OCI-LY3 (cell line): Measurements from ENCODE around the gene CORO2B.

ENCODE experiments used
- H2AFZ ChIP-seq: fragments of 200-600, 300-600 bp; shearing (Covaris generic); 2 replicates; pipeline ENCODE4 v1.6.0; 2014; ENCODE audit warnings: antibody characterized with exemption, low read depth, low read length
- H3K27ac ChIP-seq: fragments of 200-600, 300-600 bp; sonication (generic); 2 replicates; pipeline ENCODE4 v1.5.1; 2014; ENCODE audit warnings: mild to moderate bottlenecking, low read length, moderate library complexity, mixed read lengths
- H3K27me3 ChIP-seq: fragments of 200-600, 300-600 bp; sonication (generic); 2 replicates; pipeline ENCODE4 v1.6.1; 2014; ENCODE audit warnings: low read depth, low read length, mixed read lengths
- H3K36me3 ChIP-seq: fragments of 200-600, 300-600 bp; sonication (generic); replicated peaks from 2 replicates; pipeline ENCODE3; 2014; ENCODE audit warnings: low read depth, low read length, mixed read lengths
- H3K4me1 ChIP-seq: fragments of 300-600, 200-600 bp; sonication (generic); 2 replicates; pipeline ENCODE4 v1.6.1; 2014; ENCODE audit warnings: low read length, mixed read lengths
- H3K4me2 ChIP-seq: fragments of 200-600, 300-600 bp; sonication (generic); 2 replicates; pipeline ENCODE4 v1.6.1; 2014; ENCODE audit warnings: low read length, mixed read lengths
- H3K4me3 ChIP-seq: fragments of 300-600, 200-600 bp; sonication (generic); 2 replicates; pipeline ENCODE4 v1.5.1; 2014; ENCODE audit warnings: antibody characterized with exemption, mild to moderate bottlenecking, low read length, moderate library complexity
- H3K79me2 ChIP-seq: fragments of 300-600, 200-600 bp; shearing (Covaris generic); 2 replicates; pipeline ENCODE4 v1.6.1; 2014; ENCODE audit warnings: mild to moderate bottlenecking, low read length, mixed read lengths
- H3K9ac ChIP-seq: fragments of 300-600, 200-600 bp; shearing (Covaris generic); 2 replicates; pipeline ENCODE4 v1.6.0; 2014; ENCODE audit warnings: mild to moderate bottlenecking, low read length, moderate library complexity
- H3K9me3 ChIP-seq: fragments of 200-600, 300-600 bp; shearing (Covaris generic); 2 replicates; pipeline ENCODE4 v1.6.1; 2014; ENCODE audit warnings: low read length, mixed read lengths; ENCODE audit not compliant: insufficient read depth
- H4K20me1 ChIP-seq: fragments of 200-600, 300-600 bp; sonication (generic); 2 replicates; pipeline ENCODE4 v1.6.1; 2016; ENCODE audit warnings: low read length, mixed read lengths; ENCODE audit not compliant: insufficient read depth
- EZH2phosphoT487 ChIP-seq: fragments of 200-600 bp; shearing (Covaris generic); IDR thresholded peaks from 2 replicates; pipeline ENCODE4 v1.6.1; 2018; ENCODE audit warnings: antibody characterized with exemption, mixed run types, low read depth
- TF ChIP-seq, protein P1 (sequence below): fragments of 200-600, 300-600 bp; sonication (generic); IDR thresholded peaks from 2 replicates; pipeline ENCODE4 v1.5.1; 2014; ENCODE audit warnings: antibody characterized with exemption, low read length, low read depth

The CORO2B gene

DNA sequence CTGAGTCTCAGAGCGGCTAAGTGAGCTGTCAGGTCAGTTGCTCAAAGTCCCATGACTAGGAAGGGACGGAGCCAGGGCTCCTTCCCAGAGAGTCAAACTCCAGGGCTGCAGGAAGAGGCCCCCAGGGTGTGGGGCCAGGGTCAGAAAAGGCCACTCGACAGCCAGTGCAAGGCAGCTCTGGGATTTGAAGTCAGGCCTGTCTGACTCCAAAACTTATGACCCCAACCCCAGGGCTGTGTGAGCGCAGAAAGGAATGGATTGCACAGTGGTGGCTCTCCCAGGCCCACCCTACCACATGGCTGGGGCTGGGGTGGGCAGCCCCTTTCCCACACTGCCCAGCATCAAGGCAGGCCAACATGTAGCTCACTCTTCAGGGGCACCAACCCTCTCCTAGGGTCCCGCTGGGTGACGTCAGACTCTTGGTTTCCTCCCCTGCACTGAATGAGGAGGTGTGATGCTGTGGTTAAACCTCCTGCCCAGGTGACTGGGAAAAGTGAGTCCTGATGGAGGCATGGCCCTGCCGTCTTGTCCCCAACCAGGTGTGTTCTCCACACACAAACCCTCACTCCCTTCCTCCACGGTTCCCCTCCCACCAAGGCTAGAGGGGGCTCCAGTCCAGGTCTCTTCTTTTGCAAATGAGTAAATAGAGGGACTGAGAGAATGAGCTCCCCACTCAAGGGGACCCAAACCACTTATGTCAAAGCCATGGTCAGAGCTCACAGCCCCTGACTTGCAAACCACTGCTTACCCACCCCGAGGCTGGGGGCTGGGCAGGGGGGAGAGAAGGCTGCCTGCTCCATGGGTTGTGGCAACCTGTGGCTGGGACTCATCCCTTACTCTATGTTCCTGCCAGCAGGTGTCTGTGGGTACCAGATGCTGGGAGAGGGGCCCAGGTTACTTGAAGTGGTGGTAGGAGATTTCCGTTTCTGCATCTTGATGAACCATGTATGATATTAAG is 23.8 kb upstream of the CORO2B start:
- no peaks in the 10 kb centered on the region for H3K36me3 ChIP-seq
- H2AFZ ChIP-seq: no peak overlapping the region
- H3K79me2 ChIP-seq: no peaks in the 10 kb centered on the region
- no peaks in the 10 kb centered on the region; the same call in 1 of the 2 replicates for H4K20me1 ChIP-seq
- H3K4me2 ChIP-seq: no peak overlapping the region
- H3K9me3 ChIP-seq: no peaks in the 10 kb centered on the region
- H3K27me3 ChIP-seq: peaks cover 67% of the 10 kb centered on the region
- TF ChIP-seq, protein P1, sequence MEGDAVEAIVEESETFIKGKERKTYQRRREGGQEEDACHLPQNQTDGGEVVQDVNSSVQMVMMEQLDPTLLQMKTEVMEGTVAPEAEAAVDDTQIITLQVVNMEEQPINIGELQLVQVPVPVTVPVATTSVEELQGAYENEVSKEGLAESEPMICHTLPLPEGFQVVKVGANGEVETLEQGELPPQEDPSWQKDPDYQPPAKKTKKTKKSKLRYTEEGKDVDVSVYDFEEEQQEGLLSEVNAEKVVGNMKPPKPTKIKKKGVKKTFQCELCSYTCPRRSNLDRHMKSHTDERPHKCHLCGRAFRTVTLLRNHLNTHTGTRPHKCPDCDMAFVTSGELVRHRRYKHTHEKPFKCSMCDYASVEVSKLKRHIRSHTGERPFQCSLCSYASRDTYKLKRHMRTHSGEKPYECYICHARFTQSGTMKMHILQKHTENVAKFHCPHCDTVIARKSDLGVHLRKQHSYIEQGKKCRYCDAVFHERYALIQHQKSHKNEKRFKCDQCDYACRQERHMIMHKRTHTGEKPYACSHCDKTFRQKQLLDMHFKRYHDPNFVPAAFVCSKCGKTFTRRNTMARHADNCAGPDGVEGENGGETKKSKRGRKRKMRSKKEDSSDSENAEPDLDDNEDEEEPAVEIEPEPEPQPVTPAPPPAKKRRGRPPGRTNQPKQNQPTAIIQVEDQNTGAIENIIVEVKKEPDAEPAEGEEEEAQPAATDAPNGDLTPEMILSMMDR: no peak
- TF ChIP-seq EZH2phosphoT487: no peak
- H3K9ac ChIP-seq: no peak overlapping the region
- H3K4me3 ChIP-seq: no peak overlapping the region
- no peak overlapping the region for H3K27ac ChIP-seq
- peaks cover 9% of the 10 kb centered on the region; the same call in 1 of the 2 replicates for H3K4me1 ChIP-seq

DNA sequence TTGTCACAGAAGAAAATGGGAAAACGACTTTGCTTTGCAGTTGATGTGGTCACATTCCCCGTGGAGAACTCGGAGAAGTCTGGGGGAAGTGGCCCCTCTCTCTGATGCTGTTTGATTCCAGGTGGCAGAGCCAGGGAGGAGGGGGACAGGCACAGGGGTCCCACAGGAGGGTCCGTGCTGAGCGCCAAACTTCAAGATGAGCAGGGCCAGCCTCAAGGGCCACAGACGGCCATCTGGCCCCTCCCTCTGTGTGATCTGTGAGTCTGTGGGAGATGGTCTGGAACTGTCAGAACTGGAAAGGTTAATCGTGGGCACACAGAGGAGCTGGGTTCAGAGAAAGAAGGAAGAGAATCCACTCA is 23.1 kb upstream of the CORO2B start:
- H3K27ac ChIP-seq: no peak overlapping the region
- peaks cover 73% of the 10 kb centered on the region for H3K27me3 ChIP-seq
- no peaks in the 10 kb centered on the region for H3K9me3 ChIP-seq
- no peaks in the 10 kb centered on the region for H3K36me3 ChIP-seq
- no peak overlapping the region for H3K9ac ChIP-seq
- H3K4me2 ChIP-seq: no peak overlapping the region
- peaks cover 9% of the 10 kb centered on the region; the same call in 1 of the 2 replicates for H3K4me1 ChIP-seq
- H4K20me1 ChIP-seq: no peaks in the 10 kb centered on the region; the same call in 1 of the 2 replicates
- H2AFZ ChIP-seq: no peak overlapping the region
- H3K79me2 ChIP-seq: no peaks in the 10 kb centered on the region
- no peak overlapping the region for H3K4me3 ChIP-seq
- no peak for TF ChIP-seq EZH2phosphoT487
- TF ChIP-seq, protein P1: no peak

DNA sequence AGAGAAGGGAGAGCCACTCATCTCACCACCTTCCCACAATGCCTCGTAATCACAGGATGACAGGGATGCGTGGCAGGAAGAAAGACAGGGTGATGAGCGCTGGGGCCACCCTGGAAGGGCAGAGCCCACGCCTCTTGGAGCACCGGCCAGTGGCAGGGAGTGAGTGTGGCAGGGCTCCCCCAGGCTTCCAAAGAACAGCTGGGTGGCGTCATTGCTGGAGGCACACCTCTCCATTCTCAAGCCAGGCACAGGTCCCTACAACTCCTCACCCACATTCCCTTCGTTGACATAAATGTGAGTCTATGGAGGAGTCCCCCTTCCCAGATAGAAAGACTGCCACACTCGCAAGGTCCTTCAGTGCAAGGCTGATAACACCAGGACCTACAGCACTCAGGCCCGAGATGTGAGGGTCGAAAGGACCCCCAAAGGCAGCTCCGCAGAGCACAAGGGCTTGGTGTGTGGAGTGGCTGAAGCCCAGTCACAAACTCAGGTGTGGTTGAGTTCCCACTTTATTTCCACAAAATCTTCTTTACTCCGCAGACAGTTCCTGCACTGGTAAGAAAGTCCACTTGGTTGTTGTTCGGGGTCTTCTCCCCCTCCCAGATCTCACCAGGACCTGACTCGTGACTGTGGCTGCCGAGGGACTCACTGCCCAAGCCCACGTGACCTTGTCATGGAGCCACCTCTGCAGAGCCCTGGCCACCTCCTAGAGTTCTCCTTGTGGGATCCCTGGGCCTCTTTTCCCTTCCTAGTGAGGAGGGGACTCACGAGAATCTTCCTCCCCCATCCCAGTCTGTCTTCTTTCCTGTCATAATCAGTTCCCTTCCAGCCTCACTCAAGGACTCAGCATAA is 22.4 kb upstream of the CORO2B start:
- no peak for TF ChIP-seq EZH2phosphoT487
- TF ChIP-seq, protein P1: no peak

More for the DNA sequence above, 22.4 kb upstream of the CORO2B start:
- no peaks in the 10 kb centered on the region for H3K9me3 ChIP-seq
- H4K20me1 ChIP-seq: no peaks in the 10 kb centered on the region; the same call in 1 of the 2 replicates
- H3K4me3 ChIP-seq: no peak overlapping the region
- no peak overlapping the region for H3K9ac ChIP-seq
- H3K27me3 ChIP-seq: peaks cover 76% of the 10 kb centered on the region
- H3K27ac ChIP-seq: no peak overlapping the region
- peaks cover 9% of the 10 kb centered on the region; the same call in 1 of the 2 replicates for H3K4me1 ChIP-seq
- no peak overlapping the region for H2AFZ ChIP-seq
- no peak overlapping the region for H3K4me2 ChIP-seq
- no peaks in the 10 kb centered on the region for H3K79me2 ChIP-seq
- no peaks in the 10 kb centered on the region for H3K36me3 ChIP-seq
